WI38 (cell line): ENCODE data around the gene SLC6A2.

ENCODE experiments used
- H3K4me3 ChIP-seq: 2 replicates; pipeline ENCODE4 v1.5.1; 2011; ENCODE audit warnings: low read depth, mild to moderate bottlenecking, control low read depth, low read length
- CTCF ChIP-seq: IDR thresholded peaks from 2 replicates; pipeline ENCODE4 v1.5.1; 2012; ENCODE audit warnings: low read depth, mild to moderate bottlenecking, control low read depth, low read length

The SLC6A2 gene

GRCh38 chr16:55695595-55695994 is 39.8 kb downstream of the SLC6A2 start:
- no peak overlapping the region for H3K4me3 ChIP-seq
- TF ChIP-seq CTCF, result no peak

- TF ChIP-seq CTCF, result no peak
- no peak overlapping the region for H3K4me3 ChIP-seq
Measured at GRCh38 chr16:55697867-55698266, 42.1 kb downstream of the SLC6A2 start.

GRCh38 chr16:55698331-55698730 is 42.5 kb downstream of the SLC6A2 start:
- H3K4me3 ChIP-seq, result no peak overlapping the region
- TF ChIP-seq CTCF, result no peak

- H3K4me3 ChIP-seq, result no peak overlapping the region
- TF ChIP-seq CTCF, result no peak
Measured at GRCh38 chr16:55698946-55699345, 43.2 kb downstream of the SLC6A2 start.

GRCh38 chr16:55699616-55700015 is 43.8 kb downstream of the SLC6A2 start:
- no peak overlapping the region for H3K4me3 ChIP-seq
- no peak for TF ChIP-seq CTCF

GRCh38 chr16:55700067-55700466 is 44.3 kb downstream of the SLC6A2 start:
- TF ChIP-seq CTCF, result no peak
- no peak overlapping the region for H3K4me3 ChIP-seq

GRCh38 chr16:55700961-55701360 is 45.2 kb downstream of the SLC6A2 start:
- TF ChIP-seq CTCF, result no peak
- H3K4me3 ChIP-seq, result no peak overlapping the region
